Measurements from ENCODE around the gene CLEC18C.

CLEC18C gene

DNA sequence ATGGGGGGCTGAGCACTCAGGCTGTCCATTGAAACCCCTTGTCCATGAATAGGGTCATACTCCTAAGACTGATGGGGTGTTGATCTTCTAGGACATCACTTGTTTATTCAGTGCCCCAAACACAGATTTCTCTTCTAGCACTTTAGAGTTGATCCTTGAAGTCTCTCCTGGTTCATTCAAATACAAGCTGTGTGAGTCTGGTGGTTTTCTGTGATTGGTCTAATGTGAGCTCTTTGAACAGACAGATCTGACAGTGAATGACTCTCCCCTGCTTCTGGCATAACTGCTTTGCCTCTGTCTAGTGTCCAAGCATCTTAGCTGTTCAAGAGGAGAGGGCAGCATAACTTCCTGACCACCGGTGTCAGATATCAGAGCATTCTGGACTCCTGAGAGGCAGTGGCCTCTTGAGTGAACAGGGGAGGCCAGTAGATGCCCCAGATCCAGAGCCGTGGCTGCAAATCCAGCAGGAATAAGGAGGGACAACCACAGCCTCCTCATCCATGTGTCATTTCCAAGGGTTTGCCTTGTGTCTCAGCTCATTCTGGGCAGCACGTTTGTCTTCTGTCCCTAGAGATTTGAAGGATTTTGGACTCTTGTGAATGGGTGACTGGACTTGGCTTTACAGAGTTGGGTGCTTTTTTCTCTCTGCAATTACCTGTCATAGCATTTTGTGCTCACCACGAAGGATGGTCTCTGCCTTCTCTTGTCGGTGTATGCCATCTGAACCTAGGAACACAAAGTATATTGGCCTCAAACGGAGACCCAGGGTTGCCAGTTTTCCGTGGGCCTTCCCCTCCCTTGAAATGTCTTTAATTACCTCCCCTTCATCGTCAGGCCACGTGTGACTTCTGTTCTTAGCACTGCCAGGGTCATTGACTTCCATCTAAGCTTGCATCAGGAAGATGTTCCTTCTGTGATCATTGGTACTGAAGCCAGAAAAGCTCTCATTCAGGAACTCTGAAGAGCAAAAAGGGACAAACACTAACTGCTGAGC, 13.9 kb upstream of the CLEC18C start:
- TF ChIP-seq RAD21 (IDR thresholded peaks at IDR 0.05; ENCODE audit: low read depth): no peak
- TF ChIP-seq FOXM1 (IDR thresholded peaks at IDR 0.05; ENCODE audit: borderline replicate concordance, low read depth): no peak
- TF ChIP-seq CEBPB (IDR thresholded peaks at IDR 0.05): no peak
- no peak for TF ChIP-seq YY1 (IDR thresholded peaks at IDR 0.05; ENCODE audit: low read depth)
- no peak for TF ChIP-seq CREB1 (IDR thresholded peaks at IDR 0.05; ENCODE audit: low read depth)
- TF ChIP-seq, protein P1, sequence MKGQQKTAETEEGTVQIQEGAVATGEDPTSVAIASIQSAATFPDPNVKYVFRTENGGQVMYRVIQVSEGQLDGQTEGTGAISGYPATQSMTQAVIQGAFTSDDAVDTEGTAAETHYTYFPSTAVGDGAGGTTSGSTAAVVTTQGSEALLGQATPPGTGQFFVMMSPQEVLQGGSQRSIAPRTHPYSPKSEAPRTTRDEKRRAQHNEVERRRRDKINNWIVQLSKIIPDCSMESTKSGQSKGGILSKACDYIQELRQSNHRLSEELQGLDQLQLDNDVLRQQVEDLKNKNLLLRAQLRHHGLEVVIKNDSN (IDR thresholded peaks at IDR 0.05): no peak
- TF ChIP-seq EP300 (IDR thresholded peaks at IDR 0.05; ENCODE audit: borderline replicate concordance): no peak
- TF ChIP-seq, protein P2, sequence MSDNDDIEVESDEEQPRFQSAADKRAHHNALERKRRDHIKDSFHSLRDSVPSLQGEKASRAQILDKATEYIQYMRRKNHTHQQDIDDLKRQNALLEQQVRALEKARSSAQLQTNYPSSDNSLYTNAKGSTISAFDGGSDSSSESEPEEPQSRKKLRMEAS (IDR thresholded peaks at IDR 0.05): no peak
- TF ChIP-seq, protein P3, sequence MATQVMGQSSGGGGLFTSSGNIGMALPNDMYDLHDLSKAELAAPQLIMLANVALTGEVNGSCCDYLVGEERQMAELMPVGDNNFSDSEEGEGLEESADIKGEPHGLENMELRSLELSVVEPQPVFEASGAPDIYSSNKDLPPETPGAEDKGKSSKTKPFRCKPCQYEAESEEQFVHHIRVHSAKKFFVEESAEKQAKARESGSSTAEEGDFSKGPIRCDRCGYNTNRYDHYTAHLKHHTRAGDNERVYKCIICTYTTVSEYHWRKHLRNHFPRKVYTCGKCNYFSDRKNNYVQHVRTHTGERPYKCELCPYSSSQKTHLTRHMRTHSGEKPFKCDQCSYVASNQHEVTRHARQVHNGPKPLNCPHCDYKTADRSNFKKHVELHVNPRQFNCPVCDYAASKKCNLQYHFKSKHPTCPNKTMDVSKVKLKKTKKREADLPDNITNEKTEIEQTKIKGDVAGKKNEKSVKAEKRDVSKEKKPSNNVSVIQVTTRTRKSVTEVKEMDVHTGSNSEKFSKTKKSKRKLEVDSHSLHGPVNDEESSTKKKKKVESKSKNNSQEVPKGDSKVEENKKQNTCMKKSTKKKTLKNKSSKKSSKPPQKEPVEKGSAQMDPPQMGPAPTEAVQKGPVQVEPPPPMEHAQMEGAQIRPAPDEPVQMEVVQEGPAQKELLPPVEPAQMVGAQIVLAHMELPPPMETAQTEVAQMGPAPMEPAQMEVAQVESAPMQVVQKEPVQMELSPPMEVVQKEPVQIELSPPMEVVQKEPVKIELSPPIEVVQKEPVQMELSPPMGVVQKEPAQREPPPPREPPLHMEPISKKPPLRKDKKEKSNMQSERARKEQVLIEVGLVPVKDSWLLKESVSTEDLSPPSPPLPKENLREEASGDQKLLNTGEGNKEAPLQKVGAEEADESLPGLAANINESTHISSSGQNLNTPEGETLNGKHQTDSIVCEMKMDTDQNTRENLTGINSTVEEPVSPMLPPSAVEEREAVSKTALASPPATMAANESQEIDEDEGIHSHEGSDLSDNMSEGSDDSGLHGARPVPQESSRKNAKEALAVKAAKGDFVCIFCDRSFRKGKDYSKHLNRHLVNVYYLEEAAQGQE (IDR thresholded peaks at IDR 0.05; ENCODE audit: low read depth): no peak
- TF ChIP-seq NFIC (IDR thresholded peaks at IDR 0.05): no peak
- no peak for TF ChIP-seq EGR1 (IDR thresholded peaks at IDR 0.05)
- no peak for TF ChIP-seq ZBTB7A (IDR thresholded peaks at IDR 0.05; ENCODE audit: low read depth)

DNA sequence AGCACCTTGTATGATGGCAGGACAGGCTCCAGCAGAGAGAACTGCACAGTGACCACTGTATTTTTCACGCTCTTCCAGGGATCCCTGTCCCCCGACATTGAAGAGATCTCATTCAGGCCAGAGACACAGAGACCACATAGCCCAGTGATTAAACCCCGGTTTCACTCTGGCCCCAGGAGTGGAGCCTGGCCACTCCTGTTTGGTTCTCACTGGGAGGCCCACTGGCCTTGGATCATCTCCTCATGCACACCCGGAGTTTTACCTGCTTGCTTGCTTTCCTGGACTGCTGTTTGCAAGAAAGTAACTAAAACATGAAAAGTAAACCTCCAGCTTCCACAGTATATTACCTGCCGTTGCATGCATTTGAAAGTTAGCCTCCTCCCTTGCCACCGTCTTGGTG, 13.2 kb upstream of the CLEC18C start:
- TF ChIP-seq EP300 (IDR thresholded peaks at IDR 0.05; ENCODE audit: borderline replicate concordance): no peak
- TF ChIP-seq, protein P2 (IDR thresholded peaks at IDR 0.05): no peak
- TF ChIP-seq CEBPB (IDR thresholded peaks at IDR 0.05): no peak
- TF ChIP-seq TCF12 (IDR thresholded peaks at IDR 0.05; ENCODE audit: low read depth): no peak
- no peak for TF ChIP-seq ZBTB7A (IDR thresholded peaks at IDR 0.05; ENCODE audit: low read depth)
- no peak for TF ChIP-seq TEAD4 (IDR thresholded peaks at IDR 0.05)
- TF ChIP-seq TAF1 (IDR thresholded peaks at IDR 0.05; ENCODE audit: low read depth): no peak
- no peak for TF ChIP-seq EGR1 (IDR thresholded peaks at IDR 0.05)
- TF ChIP-seq, protein P3 (IDR thresholded peaks at IDR 0.05; ENCODE audit: low read depth): no peak
- no peak for TF ChIP-seq RAD21 (IDR thresholded peaks at IDR 0.05; ENCODE audit: low read depth)
- TF ChIP-seq YY1 (IDR thresholded peaks at IDR 0.05; ENCODE audit: low read depth): no peak
- no peak for TF ChIP-seq NFIC (IDR thresholded peaks at IDR 0.05)
- no peak for TF ChIP-seq CREB1 (IDR thresholded peaks at IDR 0.05; ENCODE audit: low read depth)
- no peak for TF ChIP-seq FOXM1 (IDR thresholded peaks at IDR 0.05; ENCODE audit: borderline replicate concordance, low read depth)
- TF ChIP-seq, protein P1 (IDR thresholded peaks at IDR 0.05): no peak

DNA sequence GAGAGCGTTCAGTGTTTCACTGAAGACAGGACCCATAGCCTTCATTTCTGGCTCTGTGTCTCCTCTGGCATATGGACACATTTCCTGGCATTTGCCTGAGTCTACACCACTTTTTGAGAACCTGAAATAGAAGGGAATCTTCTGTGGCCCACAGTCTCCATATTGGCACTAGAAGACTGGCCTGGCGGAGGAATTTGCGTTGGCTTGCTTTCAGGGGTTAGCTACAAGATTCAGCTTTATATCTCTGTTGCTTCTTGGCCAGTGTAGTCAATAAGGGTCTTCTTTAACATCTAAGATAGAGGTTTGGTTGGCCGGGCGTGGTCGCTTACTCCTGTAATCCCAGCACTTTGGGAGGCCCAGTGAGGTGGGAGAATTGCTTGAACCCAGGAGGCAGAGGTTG, 12.8 kb upstream of the CLEC18C start:
- TF ChIP-seq ZBTB7A (IDR thresholded peaks at IDR 0.05; ENCODE audit: low read depth): no peak
- no peak for TF ChIP-seq EGR1 (IDR thresholded peaks at IDR 0.05)
- no peak for TF ChIP-seq TEAD4 (IDR thresholded peaks at IDR 0.05)
- no peak for TF ChIP-seq RAD21 (IDR thresholded peaks at IDR 0.05; ENCODE audit: low read depth)

DNA sequence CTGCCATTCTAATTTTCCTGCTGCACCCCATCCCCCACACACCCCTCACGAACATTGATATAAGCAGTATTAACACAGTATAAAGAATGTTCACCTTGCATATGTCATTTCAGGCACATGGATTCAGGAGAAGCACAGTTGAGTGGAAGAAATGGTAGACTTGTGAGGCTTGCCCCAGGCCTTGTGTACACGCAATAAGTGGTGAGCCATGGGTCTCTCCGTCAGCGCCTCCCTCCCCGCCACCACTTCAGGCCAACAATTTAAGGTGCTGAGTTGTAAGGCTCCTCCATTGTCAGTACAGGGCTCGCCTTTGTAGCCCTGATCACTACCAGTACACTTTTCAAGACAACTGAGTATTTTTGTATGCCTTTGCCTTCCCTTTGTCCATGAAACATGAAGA, 12.2 kb upstream of the CLEC18C start:
- TF ChIP-seq NFIC (IDR thresholded peaks at IDR 0.05): no peak
- TF ChIP-seq ZBTB7A (IDR thresholded peaks at IDR 0.05; ENCODE audit: low read depth): no peak
- TF ChIP-seq, protein P3 (IDR thresholded peaks at IDR 0.05; ENCODE audit: low read depth): no peak
- no peak for TF ChIP-seq TCF12 (IDR thresholded peaks at IDR 0.05; ENCODE audit: low read depth)
- no peak for TF ChIP-seq FOXM1 (IDR thresholded peaks at IDR 0.05; ENCODE audit: borderline replicate concordance, low read depth)
- no peak for TF ChIP-seq CEBPB (IDR thresholded peaks at IDR 0.05)
- TF ChIP-seq YY1 (IDR thresholded peaks at IDR 0.05; ENCODE audit: low read depth): no peak
- TF ChIP-seq TAF1 (IDR thresholded peaks at IDR 0.05; ENCODE audit: low read depth): no peak
